WERI-Rb-1 (cell line): ENCODE measurements around the gene TTC16.

Experiments
- DNase-seq: peaks from one replicate; pipeline ENCODE4 v3.0.0-alpha.2; 2020
- H3K27ac ChIP-seq: fragments of 250-450 bp; sonication (Bioruptor Pico); 2 replicates; pipeline ENCODE4 v1.5.1; 2020; ENCODE audit warnings: mild to moderate bottlenecking, moderate library complexity
- H3K27me3 ChIP-seq: fragments of 250-450 bp; sonication (Bioruptor Pico); 2 replicates; pipeline ENCODE4 v1.5.1; 2021; ENCODE audit warnings: mild to moderate bottlenecking, low read depth, moderate library complexity; ENCODE audit not compliant: insufficient read depth, severe bottlenecking
- H3K36me3 ChIP-seq: fragments of 250-450 bp; sonication (Bioruptor Pico); 2 replicates; pipeline ENCODE4 v1.5.1; 2020; ENCODE audit warnings: mild to moderate bottlenecking, moderate library complexity
- H3K4me3 ChIP-seq: 2 replicates; pipeline ENCODE4 v1.5.1; 2011; ENCODE audit warnings: low read depth, mild to moderate bottlenecking, control low read depth, low read length
- H3K9me3 ChIP-seq: fragments of 250-450 bp; sonication (Bioruptor Pico); 2 replicates; pipeline ENCODE4 v1.5.1; 2021; ENCODE audit warnings: mild to moderate bottlenecking, moderate library complexity; ENCODE audit not compliant: severe bottlenecking
- CTCF ChIP-seq: IDR thresholded peaks from 2 replicates; pipeline ENCODE4 v1.5.1; 2011; ENCODE audit warnings: low read depth, mild to moderate bottlenecking, control low read depth, inconsistent platforms, low read length

Gene TTC16

GRCh38 chr9:127686461-127687393, 29.2 kb upstream of the TTC16 start:
- Histone ChIP-seq H3K9me3 (no peaks in the 10 kb centered on the region), H3K36me3 (peaks cover 85% of the 10 kb centered on the region), H3K27ac (no peak overlapping the region), H3K4me3 (no peak overlapping the region), H3K27me3 (no peaks in the 10 kb centered on the region)
- TF ChIP-seq CTCF: no peak
- DNase-seq: no peak

- Histone ChIP-seq H3K36me3 (peaks cover 58% of the 10 kb centered on the region), H3K4me3 (no peak overlapping the region), H3K9me3 (no peaks in the 10 kb centered on the region), H3K27ac (no peak overlapping the region), H3K27me3 (no peaks in the 10 kb centered on the region)
- DNase-seq: no peak
- no peak for TF ChIP-seq CTCF
These were observed 26.4 kb upstream of the TTC16 start for GRCh38 chr9:127689329-127690000.

GRCh38 chr9:127690735-127691134, 25.1 kb upstream of the TTC16 start:
- Histone ChIP-seq H3K9me3 (no peaks in the 10 kb centered on the region), H3K27me3 (no peaks in the 10 kb centered on the region), H3K36me3 (peaks cover 53% of the 10 kb centered on the region), H3K4me3 (no peak overlapping the region), H3K27ac (no peak overlapping the region)
- DNase-seq: no peak
- no peak for TF ChIP-seq CTCF

- Histone ChIP-seq H3K4me3 (no peak overlapping the region), H3K27ac (no peak overlapping the region), H3K27me3 (no peaks in the 10 kb centered on the region), H3K36me3 (peaks cover 41% of the 10 kb centered on the region), H3K9me3 (no peaks in the 10 kb centered on the region)
- no peak for DNase-seq
- TF ChIP-seq CTCF: no peak
These were observed 23.8 kb upstream of the TTC16 start for GRCh38 chr9:127692071-127692470.

- Histone ChIP-seq H3K27ac (no peak overlapping the region), H3K9me3 (no peaks in the 10 kb centered on the region), H3K27me3 (no peaks in the 10 kb centered on the region), H3K4me3 (no peak overlapping the region), H3K36me3 (peaks cover 30% of the 10 kb centered on the region)
- TF ChIP-seq CTCF: no peak
- no peak for DNase-seq
These were observed 22.7 kb upstream of the TTC16 start for GRCh38 chr9:127693143-127693542.
